ENCODE results near the gene YARS1.
A peak's percentile ranks its signal among the peaks of the same experiment; 100 is the strongest.

The YARS1 gene

GRCh38 chr1:32765570-32766327, 51.4 kb downstream of the YARS1 start:
- Mint-ChIP-seq H3K9me3 (no peaks in the 10 kb centered on the region), H3K27ac (no peak overlapping the region)

DNA sequence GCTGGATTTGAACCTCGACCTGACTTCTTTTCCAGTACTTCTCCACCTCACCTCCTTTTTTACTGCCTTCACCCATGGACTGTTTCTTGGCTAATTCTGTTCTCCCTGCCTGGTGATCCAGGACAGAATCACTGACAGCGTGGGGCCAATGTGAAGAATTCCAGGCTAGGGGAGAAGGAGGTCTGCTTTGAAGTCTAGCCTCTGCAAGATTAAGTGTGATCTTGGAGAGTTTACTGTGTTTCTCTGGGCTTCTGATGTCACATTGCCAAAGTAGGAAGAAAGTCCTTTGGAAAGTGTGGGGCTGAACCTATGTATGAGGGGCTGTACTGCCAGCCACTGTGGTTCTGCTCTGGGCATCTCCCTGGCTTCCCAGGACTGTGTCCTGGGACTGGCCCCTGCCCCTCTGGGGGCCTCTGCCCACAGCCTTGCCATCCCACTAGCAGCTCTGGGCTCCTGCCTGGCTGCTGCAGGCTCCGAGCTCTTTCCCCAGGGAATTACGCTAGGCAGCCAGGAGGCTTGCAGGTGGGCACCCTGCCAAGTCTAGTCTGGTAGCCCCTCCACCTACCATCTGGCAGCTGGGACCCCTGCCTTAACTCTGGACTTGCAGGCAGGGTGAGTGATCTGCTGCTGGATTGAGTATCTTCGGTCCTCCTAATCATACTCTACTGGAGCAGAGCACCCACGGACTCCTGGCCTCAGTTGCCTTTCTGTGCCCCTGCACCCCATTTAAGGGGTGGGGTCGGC, 52.2 kb downstream of the YARS1 start:
- DNase-seq (ENCODE audit: low spot score in 2 of 2) = no peak
- Mint-ChIP-seq H3K27ac (no peak overlapping the region), H3K4me1 (peaks cover 23% of the 10 kb centered on the region)

More at GRCh38 chr1:32765570-32766327, 51.4 kb downstream of the YARS1 start:
- H3K4me1 Mint-ChIP-seq = peaks cover 19% of the 10 kb centered on the region
- no peak overlapping the region for H3K4me3 Mint-ChIP-seq
- ATAC-seq (no peak), DNase-seq (ENCODE audit: low spot score in 2 of 2) (no peak)
- H3K36me3 Mint-ChIP-seq = no peaks in the 10 kb centered on the region

GRCh38 chr1:32763221-32763620, 53.9 kb downstream of the YARS1 start:
- no peak overlapping the region for H3K4me3 Mint-ChIP-seq
- H3K27ac Mint-ChIP-seq = no peak overlapping the region
- H3K9me3 Mint-ChIP-seq = no peaks in the 10 kb centered on the region
- DNase-seq (ENCODE audit: low spot score in 2 of 2) (no peak), ATAC-seq (no peak)
- peaks cover 30% of the 10 kb centered on the region for H3K4me1 Mint-ChIP-seq
- no peaks in the 10 kb centered on the region for H3K36me3 Mint-ChIP-seq

More for the DNA sequence above, 52.2 kb downstream of the YARS1 start:
- H3K36me3 Mint-ChIP-seq = no peaks in the 10 kb centered on the region
- no peak overlapping the region for H3K4me3 Mint-ChIP-seq
- no peak for ATAC-seq
- no peaks in the 10 kb centered on the region for H3K9me3 Mint-ChIP-seq

GRCh38 chr1:32761936-32762335, 55.2 kb downstream of the YARS1 start:
- DNase-seq (ENCODE audit: low spot score in 2 of 2) (no peak), ATAC-seq (no peak)
- Mint-ChIP-seq H3K36me3 (no peaks in the 10 kb centered on the region), H3K9me3 (no peaks in the 10 kb centered on the region), H3K27ac (peak overlapping the region; percentile 63), H3K4me3 (no peak overlapping the region), H3K4me1 (peaks cover 34% of the 10 kb centered on the region)

GRCh38 chr1:32761253-32761877, 55.8 kb downstream of the YARS1 start:
- Mint-ChIP-seq H3K27ac (peak overlapping the region; percentile 63), H3K4me1 (peaks cover 37% of the 10 kb centered on the region), H3K4me3 (no peak overlapping the region), H3K9me3 (no peaks in the 10 kb centered on the region), H3K36me3 (no peaks in the 10 kb centered on the region)
- ATAC-seq = peak; percentile 85
- DNase-seq (ENCODE audit: low spot score in 2 of 2) = no peak

DNA sequence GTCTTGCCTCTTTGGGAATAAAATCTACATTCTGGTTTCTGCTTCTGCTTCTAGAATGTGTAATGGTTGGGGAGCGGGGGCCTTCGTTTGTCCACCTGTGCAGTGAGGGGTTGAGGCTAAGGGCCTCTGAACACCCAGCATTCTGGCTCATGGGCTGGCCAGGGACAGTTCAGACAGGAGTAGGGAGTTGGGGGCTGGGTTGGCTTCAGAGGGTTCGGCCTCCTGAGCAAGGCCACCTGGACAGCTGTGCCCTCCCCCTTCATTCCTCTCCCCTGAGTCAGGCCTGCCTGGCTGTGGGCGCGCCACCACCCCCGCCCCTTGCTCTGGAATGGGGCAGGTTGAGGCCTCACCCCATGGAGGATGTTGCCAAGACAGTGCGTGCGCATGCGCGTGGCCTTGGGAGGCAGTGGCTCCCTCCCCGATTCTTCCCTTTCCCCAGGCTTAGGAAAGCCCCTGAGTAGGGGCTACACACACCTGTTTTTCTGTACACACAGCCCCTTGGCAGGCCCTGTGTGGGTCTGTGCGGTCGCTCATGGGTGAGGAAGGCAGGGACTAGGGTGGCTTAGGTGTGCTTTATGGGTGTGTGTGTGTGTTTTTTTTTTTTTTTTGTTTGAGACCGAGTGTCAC, 57.0 kb downstream of the YARS1 start:
- DNase-seq (ENCODE audit: low spot score in 2 of 2) (no peak), ATAC-seq (no peak)
- Mint-ChIP-seq H3K4me3 (no peak overlapping the region), H3K4me1 (peaks cover 37% of the 10 kb centered on the region), H3K27ac (peak overlapping the region; percentile 7), H3K36me3 (no peaks in the 10 kb centered on the region), H3K9me3 (no peaks in the 10 kb centered on the region)

DNA sequence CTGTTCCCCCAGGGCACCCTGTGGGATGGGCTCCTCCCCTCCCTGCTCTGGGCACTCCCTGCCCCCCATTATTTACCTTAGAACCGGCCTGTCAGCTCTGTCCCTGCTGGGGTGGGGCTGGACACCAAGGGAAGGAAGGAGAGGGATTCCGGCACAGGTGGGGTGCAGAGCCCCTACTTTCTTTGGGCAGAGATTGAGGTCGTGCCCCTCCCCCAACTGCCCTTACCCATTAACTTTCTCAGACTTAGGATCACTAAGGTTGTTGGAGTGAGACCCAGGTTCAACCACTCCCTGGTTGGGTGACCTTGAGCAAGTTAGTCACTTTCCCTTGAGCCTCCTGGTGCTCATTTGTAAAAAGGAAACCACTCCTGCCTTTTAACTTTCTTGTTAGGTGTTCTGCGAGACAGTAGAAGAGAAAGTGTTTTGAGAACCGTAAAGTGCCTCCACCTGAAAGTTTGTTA, 57.6 kb downstream of the YARS1 start:
- ATAC-seq = no peak
- H3K36me3 Mint-ChIP-seq = no peaks in the 10 kb centered on the region
- peak overlapping the region; percentile 7 for H3K27ac Mint-ChIP-seq
- peaks cover 37% of the 10 kb centered on the region for H3K4me1 Mint-ChIP-seq
- H3K4me3 Mint-ChIP-seq = no peak overlapping the region
- no peaks in the 10 kb centered on the region for H3K9me3 Mint-ChIP-seq
- no peak for DNase-seq (ENCODE audit: low spot score in 2 of 2)

DNA sequence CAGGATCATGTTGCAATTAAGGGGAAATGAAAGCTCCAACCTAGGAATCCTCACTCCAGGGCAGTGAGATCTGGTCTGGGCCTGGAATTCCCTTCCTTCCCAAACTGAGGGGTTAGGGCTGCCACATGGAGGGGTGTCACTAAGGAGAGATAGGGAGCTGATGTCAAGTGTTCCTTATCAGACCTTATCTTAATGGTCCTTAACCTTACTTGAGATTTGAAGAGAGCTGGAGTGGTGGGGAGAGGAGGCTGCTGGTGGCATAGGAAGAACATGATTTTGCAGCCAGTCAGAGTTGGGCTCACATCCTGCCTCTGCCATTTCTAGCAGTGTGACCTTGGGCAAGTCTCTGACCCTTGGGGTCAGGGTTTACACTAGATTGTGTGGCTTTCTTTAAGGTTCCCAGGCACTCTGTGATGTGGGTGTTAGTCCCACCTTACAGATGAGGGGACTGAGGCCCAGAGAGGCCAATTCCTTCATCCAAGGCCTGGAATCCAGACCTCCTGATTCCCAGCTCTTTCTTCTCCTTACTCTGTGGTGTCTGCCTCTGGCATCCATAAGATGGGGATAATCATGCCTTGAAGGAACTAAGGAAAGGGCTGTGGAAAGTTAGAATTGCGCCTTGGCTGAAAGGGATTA, 58.2 kb downstream of the YARS1 start:
- DNase-seq (ENCODE audit: low spot score in 2 of 2) = no peak
- no peak for ATAC-seq
- Mint-ChIP-seq H3K9me3 (no peaks in the 10 kb centered on the region), H3K4me1 (peaks cover 43% of the 10 kb centered on the region), H3K27ac (no peak overlapping the region), H3K36me3 (no peaks in the 10 kb centered on the region), H3K4me3 (no peak overlapping the region)

- Mint-ChIP-seq H3K36me3 (no peaks in the 10 kb centered on the region), H3K4me3 (no peak overlapping the region), H3K4me1 (peaks cover 40% of the 10 kb centered on the region), H3K27ac (no peak overlapping the region), H3K9me3 (no peaks in the 10 kb centered on the region)
- DNase-seq (ENCODE audit: low spot score in 2 of 2) = no peak
- no peak for ATAC-seq
Observed at GRCh38 chr1:32758177-32758794, 58.9 kb downstream of the YARS1 start.

- Mint-ChIP-seq H3K4me3 (no peak overlapping the region), H3K36me3 (no peaks in the 10 kb centered on the region), H3K9me3 (no peaks in the 10 kb centered on the region), H3K27ac (peak overlapping the region; percentile 21), H3K4me1 (peaks cover 37% of the 10 kb centered on the region)
- DNase-seq (ENCODE audit: low spot score in 2 of 2) (no peak), ATAC-seq (no peak)
Observed at GRCh38 chr1:32757213-32757895, 59.8 kb downstream of the YARS1 start.

- ATAC-seq = no peak
- H3K36me3 Mint-ChIP-seq = no peaks in the 10 kb centered on the region
- no peak overlapping the region for H3K4me3 Mint-ChIP-seq
- no peak overlapping the region for H3K27ac Mint-ChIP-seq
- no peaks in the 10 kb centered on the region for H3K9me3 Mint-ChIP-seq
- no peak for DNase-seq (ENCODE audit: low spot score in 2 of 2)
- H3K4me1 Mint-ChIP-seq = peaks cover 34% of the 10 kb centered on the region
Observed at GRCh38 chr1:32755810-32756159, 61.4 kb downstream of the YARS1 start.

DNA sequence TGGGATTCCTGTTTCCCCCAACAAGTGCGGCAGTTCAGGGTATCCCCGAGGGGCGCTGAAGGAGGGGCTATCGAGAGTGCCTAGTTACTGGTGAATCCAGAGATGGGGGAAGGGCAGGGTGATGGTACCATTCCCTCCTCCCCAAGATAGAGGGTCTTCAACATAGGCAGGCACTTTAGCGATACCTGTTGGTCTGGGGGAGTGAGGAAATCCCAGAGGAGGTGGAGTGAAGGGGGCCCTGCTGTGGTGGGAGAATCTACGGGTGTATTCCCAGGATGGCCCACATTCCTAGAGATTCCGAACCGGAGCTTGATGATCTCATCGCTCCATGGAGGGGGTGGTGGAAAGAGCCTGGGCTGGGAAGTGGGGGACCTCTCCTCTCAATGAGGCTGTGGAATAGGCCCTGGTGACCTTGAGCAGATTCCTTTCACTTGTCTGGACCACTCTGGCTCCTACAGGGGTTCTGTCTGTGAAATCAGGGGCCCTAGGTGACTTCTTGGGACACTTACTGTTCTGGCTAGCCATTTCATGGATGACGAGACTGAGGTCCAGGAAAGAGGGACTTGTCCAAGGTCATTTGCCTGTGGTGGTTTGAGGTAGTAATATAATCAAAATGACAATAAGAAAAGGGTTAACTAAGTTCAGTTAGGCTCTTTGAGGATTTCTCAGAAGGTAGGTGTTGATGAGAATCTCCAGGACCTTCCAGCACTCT, 61.9 kb downstream of the YARS1 start:
- H3K4me3 Mint-ChIP-seq = no peak overlapping the region
- no peaks in the 10 kb centered on the region for H3K9me3 Mint-ChIP-seq
- no peaks in the 10 kb centered on the region for H3K36me3 Mint-ChIP-seq
- no peak overlapping the region for H3K27ac Mint-ChIP-seq
- ATAC-seq (no peak), DNase-seq (ENCODE audit: low spot score in 2 of 2) (no peak)
- H3K4me1 Mint-ChIP-seq = peaks cover 33% of the 10 kb centered on the region

DNA sequence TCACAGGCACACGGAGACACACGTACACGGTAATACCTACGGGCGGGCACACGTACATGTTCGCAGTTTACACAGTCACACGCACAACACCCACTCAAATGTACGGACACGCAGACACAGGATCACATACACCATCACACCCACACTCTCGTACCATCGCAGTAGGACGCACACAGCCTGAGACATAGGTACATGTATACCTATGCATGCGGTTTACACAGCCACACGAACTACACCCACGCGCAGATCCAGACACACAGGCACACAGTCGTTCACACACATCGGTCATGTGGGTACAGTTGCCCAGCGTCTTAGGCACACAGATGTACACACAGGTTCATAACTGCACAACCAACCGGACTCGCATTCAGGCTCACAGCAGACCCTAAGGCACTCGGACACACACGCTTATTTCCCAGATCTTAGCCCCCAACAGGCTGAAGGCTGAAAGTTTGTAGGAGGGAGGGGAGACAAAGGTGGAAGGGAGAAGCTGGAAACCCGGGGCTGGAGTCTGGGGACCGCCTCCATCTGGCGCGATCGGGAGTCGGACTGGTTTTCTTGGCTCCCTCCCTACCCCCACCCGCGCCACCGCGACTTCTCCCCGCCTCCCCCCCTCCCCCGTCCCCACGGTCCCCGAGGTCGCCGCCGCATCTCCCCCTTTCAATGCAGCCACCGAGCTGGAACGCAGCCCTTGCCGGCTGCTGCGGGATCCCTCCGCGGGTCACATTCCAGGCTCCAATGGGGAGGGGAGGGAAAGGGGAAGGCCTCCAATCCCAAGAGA, 62.7 kb downstream of the YARS1 start:
- Mint-ChIP-seq H3K27ac (no peak overlapping the region), H3K4me1 (peaks cover 25% of the 10 kb centered on the region), H3K4me3 (peak overlapping the region; percentile 57), H3K36me3 (no peaks in the 10 kb centered on the region), H3K9me3 (no peaks in the 10 kb centered on the region)
- DNase-seq (ENCODE audit: low spot score in 2 of 2) = no peak
- peak; percentile 86 for ATAC-seq
